ENCODE results near the gene LRRC63. TPM values are rescaled to one million over a fixed set of nuclear protein-coding genes. Genes with fewer than 3 reads are reported as not detected.

Gene LRRC63
- polyA plus RNA-seq, 3 donors, result 0.36 TPM; not detected in 2

DNA sequence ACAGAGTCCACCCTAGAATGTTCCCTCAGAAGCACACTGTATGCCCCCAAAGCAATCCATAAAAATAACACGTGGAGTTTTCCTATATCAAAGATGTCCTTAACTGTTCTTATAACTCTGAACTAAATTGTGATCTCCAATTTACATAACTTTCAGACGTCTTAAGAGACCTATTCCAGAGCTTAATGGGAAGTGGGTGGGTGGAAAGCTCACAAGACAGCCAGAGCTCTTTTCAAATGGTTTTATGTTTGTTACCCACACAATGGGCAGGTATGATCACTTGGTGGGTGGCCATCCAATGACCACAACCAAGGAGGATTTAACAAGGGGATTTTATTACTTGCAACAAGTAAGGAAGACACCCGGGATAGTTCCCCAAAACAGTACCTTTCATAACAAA lies 81.7 kb downstream of the LRRC63 start:
- Histone ChIP-seq H3K9me3 (replicated peaks in 1 of 2; ENCODE audit: control insufficient read depth in 1 of 2, insufficient read depth in 1 of 2, low read length in 2 of 2) (no peaks in the 10 kb centered on the region), H3K27me3 (ENCODE audit: control insufficient read depth in 2 of 2, insufficient read depth in 2 of 2, low read length in 2 of 2) (no peaks in the 10 kb centered on the region), H4K20me1 (ENCODE audit: insufficient read depth, low read length) (no peaks in the 10 kb centered on the region), H3K36me3 (replicated peaks in 1 of 2; ENCODE audit: control insufficient read depth in 1 of 2, insufficient read depth in 2 of 2, low read length in 2 of 2) (no peaks in the 10 kb centered on the region), H3K79me2 (ENCODE audit: insufficient read depth, low read length) (no peaks in the 10 kb centered on the region), H3K4me3 (replicated peaks in 1 of 3; ENCODE audit: low read depth in 2 of 3, low read length in 3 of 3) (no peak overlapping the region), H3K4me1 (ENCODE audit: control insufficient read depth in 1 of 2, insufficient read depth in 2 of 2, low read length in 2 of 2) (peaks cover 47 to 48% of the 10 kb centered on the region in 2 donors), H2AFZ (ENCODE audit: insufficient read depth, low read depth, low read length, poor library complexity, severe bottlenecking) (no peak overlapping the region), H3K4me2 (replicated peaks; ENCODE audit: extremely low read depth, low read length, poor library complexity, severe bottlenecking) (no peak overlapping the region), H3K9ac (ENCODE audit: insufficient read depth, low read length, poor library complexity, severe bottlenecking) (no peak overlapping the region), H3K27ac (ENCODE audit: low read depth in 1 of 2, low read length in 2 of 2) (no peak overlapping the region)
- H3K36me3 Mint-ChIP-seq, result no peaks in the 10 kb centered on the region
- peaks cover 66% of the 10 kb centered on the region for H3K4me1 Mint-ChIP-seq
- intact Hi-C loops (cut with micrococcal nuclease), result no loop called here
- no peak overlapping the region for H3K4me3 Mint-ChIP-seq
- TF ChIP-seq, protein P1, sequence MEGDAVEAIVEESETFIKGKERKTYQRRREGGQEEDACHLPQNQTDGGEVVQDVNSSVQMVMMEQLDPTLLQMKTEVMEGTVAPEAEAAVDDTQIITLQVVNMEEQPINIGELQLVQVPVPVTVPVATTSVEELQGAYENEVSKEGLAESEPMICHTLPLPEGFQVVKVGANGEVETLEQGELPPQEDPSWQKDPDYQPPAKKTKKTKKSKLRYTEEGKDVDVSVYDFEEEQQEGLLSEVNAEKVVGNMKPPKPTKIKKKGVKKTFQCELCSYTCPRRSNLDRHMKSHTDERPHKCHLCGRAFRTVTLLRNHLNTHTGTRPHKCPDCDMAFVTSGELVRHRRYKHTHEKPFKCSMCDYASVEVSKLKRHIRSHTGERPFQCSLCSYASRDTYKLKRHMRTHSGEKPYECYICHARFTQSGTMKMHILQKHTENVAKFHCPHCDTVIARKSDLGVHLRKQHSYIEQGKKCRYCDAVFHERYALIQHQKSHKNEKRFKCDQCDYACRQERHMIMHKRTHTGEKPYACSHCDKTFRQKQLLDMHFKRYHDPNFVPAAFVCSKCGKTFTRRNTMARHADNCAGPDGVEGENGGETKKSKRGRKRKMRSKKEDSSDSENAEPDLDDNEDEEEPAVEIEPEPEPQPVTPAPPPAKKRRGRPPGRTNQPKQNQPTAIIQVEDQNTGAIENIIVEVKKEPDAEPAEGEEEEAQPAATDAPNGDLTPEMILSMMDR (IDR thresholded peaks at IDR 0.05), result no peak
- no peak for DNase-seq
- WGBS (ENCODE audit: insufficient coverage), result 80% methylated on average over 1 of the region's 3 CpGs
- no peaks in the 10 kb centered on the region for H3K9me3 Mint-ChIP-seq
- H3K27me3 Mint-ChIP-seq (ENCODE audit: low read depth in 3 of 3), result peaks cover 0 to 2% (median 0%) of the 10 kb centered on the region in 3 donors
- peak overlapping the region in 3 of 7 donors; percentile 8 to 69 (median 63) for H3K27ac Mint-ChIP-seq

DNA sequence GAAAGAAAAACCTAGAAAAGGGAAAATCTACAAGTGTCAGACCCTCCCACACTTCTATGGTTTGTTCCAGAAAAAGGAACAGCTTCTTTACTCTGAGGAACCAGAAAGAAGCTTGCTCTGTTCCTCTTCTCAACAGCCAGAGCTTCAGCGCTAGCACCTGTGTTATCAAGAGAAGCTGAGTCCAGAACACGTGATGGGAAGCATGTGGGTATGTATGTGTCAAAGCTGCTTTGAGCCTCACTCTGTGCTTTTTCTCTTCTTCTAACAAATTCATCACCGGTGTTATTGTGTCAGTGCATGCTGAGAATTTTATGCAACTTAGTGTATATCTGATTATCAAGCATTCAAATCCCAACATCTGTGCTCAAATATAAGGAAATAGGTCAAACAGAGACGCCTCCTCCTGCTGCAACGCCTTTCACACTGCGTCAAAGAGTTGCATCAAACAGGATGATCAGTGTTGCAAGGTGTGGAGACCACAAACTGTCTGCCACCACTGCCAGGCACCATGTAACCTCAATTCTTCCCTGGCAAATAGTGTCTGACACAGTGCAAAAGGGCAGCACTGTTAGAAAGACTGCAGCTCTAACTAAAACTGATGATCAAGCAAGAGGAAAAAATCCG lies 83.9 kb downstream of the LRRC63 start:
- no peak overlapping the region for H3K9ac ChIP-seq (ENCODE audit: insufficient read depth, low read length, poor library complexity, severe bottlenecking)
- TF ChIP-seq, protein P1 (IDR thresholded peaks at IDR 0.05), result no peak
- H3K4me3 ChIP-seq (replicated peaks in 1 of 3; ENCODE audit: low read depth in 2 of 3, low read length in 3 of 3), result peak overlapping the region in 1 of 3 experiments; percentile 42
- DNase-seq, result peak; percentile 81 to 88 (median 84)
- H3K36me3 ChIP-seq (replicated peaks in 1 of 2; ENCODE audit: control insufficient read depth in 1 of 2, insufficient read depth in 2 of 2, low read length in 2 of 2), result no peaks in the 10 kb centered on the region
- H3K4me2 ChIP-seq (replicated peaks; ENCODE audit: extremely low read depth, low read length, poor library complexity, severe bottlenecking), result peak overlapping the region; percentile 41
- 0% methylated on average over 3 of the region's 7 CpGs for WGBS (ENCODE audit: insufficient coverage)
- H3K27me3 ChIP-seq (ENCODE audit: control insufficient read depth in 2 of 2, insufficient read depth in 2 of 2, low read length in 2 of 2), result no peaks in the 10 kb centered on the region
- H3K4me3 Mint-ChIP-seq, result peak overlapping the region in 1 of 2 donors; percentile 73
- no peaks in the 10 kb centered on the region for H4K20me1 ChIP-seq (ENCODE audit: insufficient read depth, low read length)
- H3K4me1 Mint-ChIP-seq, result peaks cover 54% of the 10 kb centered on the region
- H2AFZ ChIP-seq (ENCODE audit: insufficient read depth, low read depth, low read length, poor library complexity, severe bottlenecking), result peak overlapping the region; percentile 10
- peak overlapping the region; percentile 91 to 96 (median 95) for H3K27ac Mint-ChIP-seq
- no peaks in the 10 kb centered on the region for H3K27me3 Mint-ChIP-seq (ENCODE audit: low read depth in 3 of 3)
- H3K9me3 Mint-ChIP-seq, result peaks cover 0 to 11% (median 7%) of the 10 kb centered on the region in 7 donors
- peak overlapping the region; percentile 58 to 85 for H3K27ac ChIP-seq (ENCODE audit: low read depth in 1 of 2, low read length in 2 of 2)
- no peaks in the 10 kb centered on the region for H3K9me3 ChIP-seq (replicated peaks in 1 of 2; ENCODE audit: control insufficient read depth in 1 of 2, insufficient read depth in 1 of 2, low read length in 2 of 2)
- H3K4me1 ChIP-seq (ENCODE audit: control insufficient read depth in 1 of 2, insufficient read depth in 2 of 2, low read length in 2 of 2), result peaks cover 42% of the 10 kb centered on the region in 2 donors
- peaks cover 0 to 4% of the 10 kb centered on the region in 2 donors for H3K36me3 Mint-ChIP-seq
- no peaks in the 10 kb centered on the region for H3K79me2 ChIP-seq (ENCODE audit: insufficient read depth, low read length)
- intact Hi-C loops (cut with micrococcal nuclease), result loop anchor here in 1 of 2 donors (5.0 kb wide), 1 partner anchor 128 kb away; no protein-coding TSS in a partner anchor

All from CD14-positive monocyte (primary cell).